ENCODE data around the gene KLHL29. TPM values are rescaled to one million over a fixed set of nuclear protein-coding genes. Genes with fewer than 3 reads are reported as not detected.

Gene KLHL29
- total RNA-seq, 1 experiment from 2014 or later, result 2.4 TPM

GRCh38 chr2:23425885-23426262, 40.9 kb downstream of the KLHL29 start:
- H3K9me3 ChIP-seq (ENCODE audit: control insufficient read depth, low read depth, low read length), result no peaks in the 10 kb centered on the region

More at GRCh38 chr2:23425885-23426262, 40.9 kb downstream of the KLHL29 start:
- Mint-ChIP-seq H3K4me1 (peaks cover 9 to 19% of the 10 kb centered on the region in 2 experiments), H3K27me3 (ENCODE audit: low read depth) (no peaks in the 10 kb centered on the region), H3K36me3 (ENCODE audit: insufficient read depth in 1 of 3, low read depth in 3 of 3) (no peaks in the 10 kb centered on the region), H3K27ac (peak overlapping the region in 2 of 3 experiments; percentile 35 to 54; a peak in 2 of 7 replicates), H3K9me3 (no peaks in the 10 kb centered on the region), H3K4me3 (no peak overlapping the region)
- Histone ChIP-seq H3K18ac (ENCODE audit: insufficient read length, low read depth, low read length) (no peak overlapping the region), H2BK15ac (ENCODE audit: low read depth, low read length) (no peak overlapping the region), H2BK12ac (ENCODE audit: insufficient read length, low read depth, low read length) (no peak overlapping the region), H3K4me2 (ENCODE audit: insufficient read depth, insufficient read length, low read length) (no peak overlapping the region), H2AK5ac (ENCODE audit: insufficient read length, low read length) (no peak overlapping the region), H3K9ac (ENCODE audit: extremely low read depth, insufficient read length, low read length) (no peak overlapping the region), H3K4ac (ENCODE audit: low read depth, low read length) (no peak overlapping the region), H3K27ac (ENCODE audit: insufficient read length, low read depth, low read length) (no peak overlapping the region), H3K56ac (ENCODE audit: insufficient read length, low read depth, low read length) (no peak overlapping the region), H3K23ac (ENCODE audit: insufficient read length, low read depth, low read length) (no peak overlapping the region), H3K14ac (ENCODE audit: insufficient read depth, low read length) (no peak overlapping the region), H2BK120ac (ENCODE audit: low read depth, low read length, poor library complexity, severe bottlenecking) (no peak overlapping the region), H4K20me1 (ENCODE audit: control insufficient read depth, insufficient read depth, insufficient read length) (no peaks in the 10 kb centered on the region), H4K91ac (ENCODE audit: insufficient read length, low read depth, low read length) (no peak overlapping the region), H2BK5ac (ENCODE audit: insufficient read length, low read length) (no peak overlapping the region), H4K5ac (ENCODE audit: insufficient read length, low read depth, low read length) (no peak overlapping the region), H3K4me1 (ENCODE audit: insufficient read depth, low read length) (peaks cover 3% of the 10 kb centered on the region; the same call in 1 of the 2 replicates), H3K23me2 (ENCODE audit: insufficient read length, low read depth, low read length, poor library complexity, severe bottlenecking) (no peaks in the 10 kb centered on the region), H2BK20ac (ENCODE audit: low read depth, low read length, poor library complexity, severe bottlenecking) (no peak overlapping the region), H2AFZ (ENCODE audit: low read length) (no peak overlapping the region), H4K8ac (replicated peaks; ENCODE audit: insufficient read length, low read depth, low read length) (no peak overlapping the region), H3K79me1 (ENCODE audit: insufficient read depth, low read depth, low read length, poor library complexity, severe bottlenecking) (no peaks in the 10 kb centered on the region), H3T11ph (ENCODE audit: low read length) (no peak overlapping the region), H3K79me2 (ENCODE audit: insufficient read depth, low read length) (no peaks in the 10 kb centered on the region), H3K27me3 (ENCODE audit: insufficient read depth, low read length) (no peaks in the 10 kb centered on the region)
- WGBS (ENCODE audit: extremely low coverage, insufficient read length, low lambda C conversion rate), result no CpG with 5 or more reads among the region's 3 CpGs
- DNase-seq, result peak; percentile 20
- no peak for TF ChIP-seq CTCF (conservative IDR thresholded peaks at IDR 0.05)
